ENCODE measurements around the gene ADAMTS16.

The ADAMTS16 gene

GRCh38 chr5:5132693-5133295 is 7.3 kb upstream of the ADAMTS16 start:
- TF ChIP-seq GATA3 (IDR thresholded peaks at IDR 0.05; ENCODE audit: low read depth, low read length) (no peak), GATA2 (IDR thresholded peaks at IDR 0.05; ENCODE audit: low read depth, low read length) (no peak)

DNA sequence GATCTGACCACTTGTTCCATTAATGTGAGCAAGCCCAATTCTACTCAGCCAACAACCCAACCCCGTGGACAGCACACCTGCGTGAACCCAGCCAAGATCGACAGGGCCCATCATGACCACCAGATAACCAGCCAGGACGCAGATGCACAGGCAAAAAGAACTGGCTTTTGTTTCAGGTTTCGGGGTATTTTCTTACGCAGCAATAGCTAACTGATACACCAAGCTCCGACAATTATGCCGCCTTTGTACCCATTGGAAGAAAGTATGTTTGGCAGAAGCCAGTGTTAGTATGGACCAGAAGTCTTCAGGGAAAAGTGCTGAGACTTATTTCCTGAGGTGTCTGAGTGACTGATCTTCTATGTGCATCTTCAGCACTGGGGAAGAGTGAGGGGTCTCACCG is 6.0 kb upstream of the ADAMTS16 start:
- TF ChIP-seq GATA2 (IDR thresholded peaks at IDR 0.05; ENCODE audit: low read depth, low read length) (no peak), GATA3 (IDR thresholded peaks at IDR 0.05; ENCODE audit: low read depth, low read length) (no peak)

GRCh38 chr5:5135957-5136676 is 4.0 kb upstream of the ADAMTS16 start:
- TF ChIP-seq GATA3 (IDR thresholded peaks at IDR 0.05; ENCODE audit: low read depth, low read length): no peak
- no peak for TF ChIP-seq GATA2 (IDR thresholded peaks at IDR 0.05; ENCODE audit: low read depth, low read length)

- TF ChIP-seq GATA2 (IDR thresholded peaks at IDR 0.05; ENCODE audit: low read depth, low read length): no peak
- no peak for TF ChIP-seq GATA3 (IDR thresholded peaks at IDR 0.05; ENCODE audit: low read depth, low read length)
Measured at GRCh38 chr5:5139336-5139776, 774 bp upstream of the ADAMTS16 start.

DNA sequence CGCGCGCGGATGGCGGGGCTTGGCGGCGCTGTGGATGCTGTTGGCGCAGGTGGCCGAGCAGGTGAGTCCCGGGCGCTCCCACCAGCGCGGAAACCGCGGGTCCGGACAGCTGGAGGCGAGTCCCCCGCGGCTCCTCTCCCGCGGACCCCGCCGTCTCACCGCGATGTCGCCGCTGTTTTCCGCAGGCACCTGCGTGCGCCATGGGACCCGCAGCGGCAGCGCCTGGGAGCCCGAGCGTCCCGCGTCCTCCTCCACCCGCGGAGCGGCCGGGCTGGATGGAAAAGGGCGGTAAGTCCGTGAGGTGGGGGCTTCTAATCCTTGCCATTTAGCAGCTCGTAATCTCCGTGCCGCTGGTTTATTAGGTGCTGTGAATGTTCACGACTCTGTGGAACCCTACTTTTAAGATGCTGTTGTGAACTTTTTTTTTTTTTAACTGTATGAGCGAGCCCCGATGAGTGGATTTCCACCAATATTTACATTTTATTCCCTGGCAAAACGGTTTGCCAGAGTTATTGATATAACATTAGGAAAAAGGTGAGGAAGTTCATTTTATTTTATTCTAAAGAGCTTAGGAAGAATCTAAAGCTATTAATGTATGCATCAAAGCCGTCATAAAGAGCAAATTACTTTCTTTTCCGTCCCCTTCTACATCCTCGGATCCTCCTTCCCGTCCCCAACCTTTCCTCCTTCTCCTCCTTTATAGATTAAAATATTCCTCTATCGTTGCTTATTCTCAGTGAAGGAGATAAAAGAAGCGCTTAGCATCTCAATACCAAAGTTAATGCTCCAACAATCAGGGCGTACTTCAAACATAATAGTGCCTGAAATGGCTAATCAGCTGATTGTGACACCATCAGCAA is 579 bp downstream of the ADAMTS16 start:
- TF ChIP-seq GATA3 (IDR thresholded peaks at IDR 0.05; ENCODE audit: low read depth, low read length) (no peak), GATA2 (IDR thresholded peaks at IDR 0.05; ENCODE audit: low read depth, low read length) (no peak)

- TF ChIP-seq GATA2 (IDR thresholded peaks at IDR 0.05; ENCODE audit: low read depth, low read length) (no peak), GATA3 (IDR thresholded peaks at IDR 0.05; ENCODE audit: low read depth, low read length) (no peak)
Measured at GRCh38 chr5:5141339-5141599, 1.1 kb downstream of the ADAMTS16 start.

DNA sequence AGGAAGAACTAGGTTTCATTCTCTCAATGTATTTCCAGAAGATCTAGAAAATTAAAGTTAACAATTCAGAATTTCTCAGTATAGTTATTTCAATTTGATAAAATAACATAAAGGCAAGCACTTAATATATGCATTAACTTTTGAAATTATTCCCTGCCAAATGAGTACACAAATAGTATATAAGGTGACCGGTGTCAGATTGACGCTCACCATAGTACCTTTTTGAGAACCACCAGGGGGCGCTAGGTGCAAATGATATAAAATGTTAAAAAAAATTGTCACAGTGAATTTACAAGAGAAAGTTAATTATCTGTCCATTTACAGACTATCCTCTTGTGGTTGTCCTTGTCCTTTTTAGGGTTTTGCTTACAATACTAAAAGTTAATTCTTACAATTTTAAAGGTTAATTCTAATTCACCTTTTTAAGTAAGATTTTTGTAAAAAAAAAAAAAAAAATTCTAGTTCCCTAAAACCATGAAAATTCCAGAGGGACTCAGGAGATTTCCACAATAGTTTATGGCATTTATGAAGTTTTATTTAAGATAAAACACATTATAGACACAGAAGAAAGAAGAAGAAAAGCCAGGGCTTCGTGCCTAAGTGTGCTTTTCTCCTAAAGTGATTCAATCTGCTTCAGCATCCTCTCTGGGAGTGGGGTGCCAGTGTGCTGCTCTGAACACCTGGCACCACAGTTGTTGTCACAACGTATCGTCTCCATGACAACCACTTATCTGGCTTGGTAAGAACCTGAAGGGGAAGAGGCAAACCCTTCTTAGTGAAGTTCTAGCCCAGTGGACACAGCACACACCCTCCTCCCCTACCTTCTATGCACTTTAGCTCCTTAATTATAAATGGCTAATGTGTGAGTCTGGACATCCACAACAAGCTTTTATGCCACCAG is 1.7 kb downstream of the ADAMTS16 start:
- no peak for TF ChIP-seq GATA2 (IDR thresholded peaks at IDR 0.05; ENCODE audit: low read depth, low read length)
- TF ChIP-seq GATA3 (IDR thresholded peaks at IDR 0.05; ENCODE audit: low read depth, low read length): no peak

GRCh38 chr5:5144441-5144840 is 4.3 kb downstream of the ADAMTS16 start:
- TF ChIP-seq GATA3 (IDR thresholded peaks at IDR 0.05; ENCODE audit: low read depth, low read length) (no peak), GATA2 (IDR thresholded peaks at IDR 0.05; ENCODE audit: low read depth, low read length) (no peak)

- TF ChIP-seq GATA2 (IDR thresholded peaks at IDR 0.05; ENCODE audit: low read depth, low read length): no peak
Measured at GRCh38 chr5:5145651-5146529, 5.8 kb downstream of the ADAMTS16 start.

- TF ChIP-seq GATA2 (IDR thresholded peaks at IDR 0.05; ENCODE audit: low read depth, low read length) (no peak), GATA3 (IDR thresholded peaks at IDR 0.05; ENCODE audit: low read depth, low read length) (no peak)
Measured at GRCh38 chr5:5146530-5147160, 6.5 kb downstream of the ADAMTS16 start.

DNA sequence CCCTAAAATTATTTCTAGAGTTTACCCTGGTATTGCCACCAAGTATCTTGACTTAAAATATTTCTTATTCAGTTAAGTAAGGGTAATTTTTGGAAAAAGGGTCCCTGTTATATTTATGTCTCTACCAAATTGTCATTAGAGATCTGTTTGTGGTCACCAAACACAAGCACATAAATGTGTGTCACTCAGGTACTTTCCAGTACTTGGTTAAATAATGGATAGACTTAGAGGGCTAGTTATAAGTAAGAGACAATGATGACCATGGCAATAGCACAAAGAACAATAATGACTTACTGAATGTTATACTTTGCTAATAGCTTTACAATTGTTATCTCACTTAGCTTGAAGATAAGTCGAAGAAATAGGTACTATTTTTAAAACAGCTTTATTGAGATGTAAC is 9.0 kb downstream of the ADAMTS16 start:
- TF ChIP-seq GATA3 (IDR thresholded peaks at IDR 0.05; ENCODE audit: low read depth, low read length) (no peak), GATA2 (IDR thresholded peaks at IDR 0.05; ENCODE audit: low read depth, low read length) (no peak)

DNA sequence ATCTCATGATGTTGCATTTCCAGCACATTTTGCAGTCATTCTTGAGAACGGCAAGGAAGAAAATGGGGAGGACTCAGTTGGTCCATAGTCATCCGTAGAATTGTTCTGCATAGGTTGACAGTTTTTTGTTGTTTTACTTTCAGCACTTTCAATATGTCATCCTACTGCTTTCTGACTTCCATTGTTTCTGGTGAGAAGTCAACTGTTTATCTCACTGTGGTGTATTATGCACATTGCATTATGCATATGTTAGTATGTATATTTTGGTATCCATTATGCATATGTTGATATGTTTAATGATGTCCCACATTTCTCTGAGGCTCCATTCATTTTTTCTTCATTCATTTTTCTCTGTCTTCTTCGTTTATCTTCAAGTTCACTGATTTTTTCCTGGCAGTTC is 10.5 kb downstream of the ADAMTS16 start:
- no peak for TF ChIP-seq GATA2 (IDR thresholded peaks at IDR 0.05; ENCODE audit: low read depth, low read length)
- TF ChIP-seq GATA3 (IDR thresholded peaks at IDR 0.05; ENCODE audit: low read depth, low read length): no peak

DNA sequence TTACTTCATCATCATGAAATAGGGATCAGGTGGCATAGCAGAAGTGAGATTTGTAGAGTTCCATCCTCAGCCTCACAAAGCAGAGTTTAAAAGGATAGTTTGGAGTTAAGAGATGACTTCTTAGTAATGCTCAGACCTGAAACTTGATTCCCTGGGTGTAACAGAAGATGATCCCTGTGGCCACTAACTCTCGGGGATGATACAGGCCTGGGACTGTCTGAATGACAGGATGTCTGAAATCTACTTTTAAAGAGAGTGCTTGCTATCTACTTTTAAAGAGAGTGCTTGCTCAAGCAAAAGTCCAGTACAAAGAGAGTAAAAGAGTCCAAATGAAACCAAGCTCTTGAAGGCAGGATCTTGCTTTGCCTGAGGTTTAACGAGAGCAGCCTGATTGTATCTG is 14.6 kb downstream of the ADAMTS16 start:
- TF ChIP-seq GATA3 (IDR thresholded peaks at IDR 0.05; ENCODE audit: low read depth, low read length) (no peak), GATA2 (IDR thresholded peaks at IDR 0.05; ENCODE audit: low read depth, low read length) (no peak)

Measured in SH-SY5Y (cell line).